Neural progenitor cell (in vitro differentiated cells): ENCODE measurements around the gene PTPA.

Source experiments
- CTCF ChIP-seq: fragments of 200-600 bp; sonication (generic); IDR thresholded peaks from 2 replicates; pipeline ENCODE4 v1.5.1; 2017; ENCODE audit warnings: antibody characterized with exemption, mild to moderate bottlenecking
- EZH2 ChIP-seq: fragments of 200-600 bp; sonication (generic); IDR thresholded peaks from 2 replicates; pipeline ENCODE4 v1.6.1; 2017; ENCODE audit warnings: antibody characterized with exemption, mild to moderate bottlenecking, moderate library complexity
- EZH2phosphoT487 ChIP-seq: fragments of 200-600 bp; sonication (generic); IDR thresholded peaks from 2 replicates; pipeline ENCODE4 v1.6.1; 2017; ENCODE audit warnings: antibody characterized with exemption

- no peak for TF ChIP-seq CTCF
- no peak for TF ChIP-seq EZH2
- no peak for TF ChIP-seq EZH2phosphoT487
Observed at GRCh38 chr9:129140397-129141065, 29.3 kb downstream of the PTPA start.
